HL-60 (cell line): ENCODE results near the gene BCL11B.

Experiments
- SPI1 ChIP-seq: IDR thresholded peaks from 2 replicates; pipeline ENCODE4 v1.6.1; 2012; ENCODE audit warnings: low read depth, mild to moderate bottlenecking, borderline replicate concordance
- TF ChIP-seq, protein P1 (sequence below): IDR thresholded peaks from one replicate; pipeline ENCODE4 v1.5.1; 2011; ENCODE audit warnings: low read length, control low read depth, inconsistent platforms; ENCODE audit not compliant: insufficient read depth

DNA sequence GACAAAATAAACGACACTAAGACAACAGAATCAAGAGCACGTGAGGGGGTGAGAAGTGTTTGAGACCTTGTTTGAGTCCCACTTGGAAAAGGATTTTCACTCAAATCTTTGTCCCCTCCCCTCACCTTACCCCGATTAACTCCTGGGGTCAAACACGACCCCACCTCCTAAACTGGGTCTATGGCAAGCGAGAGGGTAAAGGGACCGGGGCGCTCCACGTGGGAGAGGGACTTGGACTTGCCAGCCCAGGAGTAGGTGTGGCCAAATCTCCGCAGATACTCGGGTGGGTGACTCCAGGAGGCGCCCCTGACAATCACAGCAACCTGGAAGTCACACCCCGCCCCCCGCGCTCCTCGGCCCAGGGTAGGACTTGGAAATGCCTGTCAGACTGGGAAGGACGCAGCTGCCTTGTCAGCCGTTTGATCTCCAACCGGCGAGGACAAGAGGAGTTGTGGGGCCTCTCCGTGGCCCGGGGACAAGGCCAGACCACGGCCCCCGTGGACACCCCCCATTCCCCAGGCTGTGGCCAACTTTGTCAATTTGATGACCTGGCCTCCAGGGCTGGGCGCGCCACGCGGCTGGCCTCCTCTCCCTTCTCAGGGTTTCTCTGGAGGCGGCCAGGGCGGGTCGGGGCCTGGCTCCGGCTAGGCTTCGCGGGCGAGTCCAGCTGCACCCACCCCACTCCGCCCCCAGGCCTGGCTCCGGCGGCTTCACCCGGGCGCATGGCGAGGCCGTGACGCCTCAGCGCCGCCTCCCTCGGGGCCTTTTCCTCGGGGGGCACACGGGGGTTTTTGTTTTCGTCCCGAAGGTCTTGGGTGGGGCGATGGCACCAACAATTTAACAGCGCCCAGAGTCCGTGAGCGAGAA lies 1.1 kb upstream of the BCL11B start:
- TF ChIP-seq, protein P1, sequence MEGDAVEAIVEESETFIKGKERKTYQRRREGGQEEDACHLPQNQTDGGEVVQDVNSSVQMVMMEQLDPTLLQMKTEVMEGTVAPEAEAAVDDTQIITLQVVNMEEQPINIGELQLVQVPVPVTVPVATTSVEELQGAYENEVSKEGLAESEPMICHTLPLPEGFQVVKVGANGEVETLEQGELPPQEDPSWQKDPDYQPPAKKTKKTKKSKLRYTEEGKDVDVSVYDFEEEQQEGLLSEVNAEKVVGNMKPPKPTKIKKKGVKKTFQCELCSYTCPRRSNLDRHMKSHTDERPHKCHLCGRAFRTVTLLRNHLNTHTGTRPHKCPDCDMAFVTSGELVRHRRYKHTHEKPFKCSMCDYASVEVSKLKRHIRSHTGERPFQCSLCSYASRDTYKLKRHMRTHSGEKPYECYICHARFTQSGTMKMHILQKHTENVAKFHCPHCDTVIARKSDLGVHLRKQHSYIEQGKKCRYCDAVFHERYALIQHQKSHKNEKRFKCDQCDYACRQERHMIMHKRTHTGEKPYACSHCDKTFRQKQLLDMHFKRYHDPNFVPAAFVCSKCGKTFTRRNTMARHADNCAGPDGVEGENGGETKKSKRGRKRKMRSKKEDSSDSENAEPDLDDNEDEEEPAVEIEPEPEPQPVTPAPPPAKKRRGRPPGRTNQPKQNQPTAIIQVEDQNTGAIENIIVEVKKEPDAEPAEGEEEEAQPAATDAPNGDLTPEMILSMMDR, result no peak
- no peak for TF ChIP-seq SPI1
